ENCODE data around the gene TNFRSF18. TPM values are rescaled to one million over a fixed set of nuclear protein-coding genes. Genes with fewer than 3 reads are reported as not detected.

The TNFRSF18 gene
- total RNA-seq, 1 donor from 2014 or later: not detected

GRCh38 chr1:1218524-1219200, 12.3 kb upstream of the TNFRSF18 start:
- intact Hi-C loops (cut with micrococcal nuclease): no loop called here
- Histone ChIP-seq H3K36me3 (peaks cover 71% of the 10 kb centered on the region), H3K4me1 (peaks cover 45% of the 10 kb centered on the region), H3K4me3 (peak overlapping the region; percentile 21), H3K27me3 (ENCODE audit: low read depth) (no peaks in the 10 kb centered on the region), H3K9me3 (replicated peaks) (no peaks in the 10 kb centered on the region), H3K27ac (replicated peaks) (peak overlapping the region; percentile 71)
- DNase-seq: no peak
- TF ChIP-seq CTCF (IDR thresholded peaks at IDR 0.05; ENCODE audit: borderline replicate concordance): no peak

GRCh38 chr1:1217621-1218523, 11.5 kb upstream of the TNFRSF18 start:
- Histone ChIP-seq H3K9me3 (replicated peaks) (no peaks in the 10 kb centered on the region), H3K4me3 (peak overlapping the region; percentile 34), H3K27ac (replicated peaks) (peak overlapping the region; percentile 71), H3K27me3 (ENCODE audit: low read depth) (no peaks in the 10 kb centered on the region), H3K36me3 (peaks cover 63% of the 10 kb centered on the region), H3K4me1 (peaks cover 52% of the 10 kb centered on the region)
- intact Hi-C loops (cut with micrococcal nuclease): no loop called here
- DNase-seq: no peak
- TF ChIP-seq CTCF (IDR thresholded peaks at IDR 0.05; ENCODE audit: borderline replicate concordance): no peak

- Histone ChIP-seq H3K4me3 (peak overlapping the region; percentile 34), H3K4me1 (peaks cover 59% of the 10 kb centered on the region), H3K27ac (replicated peaks) (peak overlapping the region; percentile 71), H3K36me3 (peaks cover 55% of the 10 kb centered on the region), H3K9me3 (replicated peaks) (no peaks in the 10 kb centered on the region), H3K27me3 (ENCODE audit: low read depth) (no peaks in the 10 kb centered on the region)
- DNase-seq: no peak
- intact Hi-C loops (cut with micrococcal nuclease): no loop called here
- TF ChIP-seq CTCF (IDR thresholded peaks at IDR 0.05; ENCODE audit: borderline replicate concordance): no peak
Measured at GRCh38 chr1:1216770-1217620, 10.6 kb upstream of the TNFRSF18 start.

- DNase-seq: no peak
- TF ChIP-seq CTCF (IDR thresholded peaks at IDR 0.05; ENCODE audit: borderline replicate concordance): no peak
- Histone ChIP-seq H3K4me1 (peaks cover 66% of the 10 kb centered on the region), H3K27ac (replicated peaks) (peak overlapping the region; percentile 71), H3K9me3 (replicated peaks) (no peaks in the 10 kb centered on the region), H3K36me3 (peaks cover 45% of the 10 kb centered on the region), H3K27me3 (ENCODE audit: low read depth) (no peaks in the 10 kb centered on the region), H3K4me3 (peak overlapping the region; percentile 34)
- intact Hi-C loops (cut with micrococcal nuclease): no loop called here
Measured at GRCh38 chr1:1215881-1216605, 9.7 kb upstream of the TNFRSF18 start.

Measured in left ventricle myocardium inferior (tissue), 1 donor.